CD14-positive monocyte (primary cell): ENCODE data around the gene SLC32A1. TPM values are rescaled to one million over a fixed set of nuclear protein-coding genes. Genes with fewer than 3 reads are reported as not detected.
A peak's percentile ranks its signal among the peaks of the same experiment; 100 is the strongest.

Experiments used
- DNase-seq, 3 donors: peaks; one replicate each; pipeline ENCODE4 v3.0.0-alpha.2; 2011 to 2022
- H2AFZ ChIP-seq: 2 replicates; pipeline ENCODE4 v1.6.0; 2012; ENCODE audit warnings: mild to moderate bottlenecking, low read depth, low read length, inconsistent platforms; ENCODE audit not compliant: insufficient read depth, poor library complexity, severe bottlenecking
- H3K27ac ChIP-seq, 2 donors: 1 replicate in 1 of 2; 2 replicates in 1 of 2; pipeline ENCODE4 v1.5.1; 2012 to 2013; ENCODE audit warnings: low read length in 2 of 2, control low read depth in 1 of 2, inconsistent platforms in 1 of 2, low read depth in 1 of 2, mild to moderate bottlenecking in 1 of 2
- H3K27me3 ChIP-seq, 2 donors: one replicate each; pipeline versions ENCODE4 v1.6.0 to v1.6.1; 2011 to 2013; ENCODE audit warnings: low read length in 2 of 2; ENCODE audit not compliant: control insufficient read depth in 2 of 2, insufficient read depth in 2 of 2
- H3K36me3 ChIP-seq, 2 donors: replicated peaks in 1 of 2; 1 replicate in 1 of 2; 2 replicates in 1 of 2; pipeline versions ENCODE4 v1.5.1 to v1.6.1; 2012 to 2013; ENCODE audit warnings: low read length in 2 of 2, control low read depth in 1 of 2, inconsistent platforms in 1 of 2, mild to moderate bottlenecking in 1 of 2; ENCODE audit not compliant: insufficient read depth in 2 of 2, control insufficient read depth in 1 of 2
- H3K4me1 ChIP-seq, 2 donors: 1 replicate in 1 of 2; 2 replicates in 1 of 2; pipeline versions ENCODE4 v1.5.1 to v1.6.1; 2012 to 2013; ENCODE audit warnings: low read length in 2 of 2, control low read depth in 1 of 2, inconsistent platforms in 1 of 2, mild to moderate bottlenecking in 1 of 2, moderate library complexity in 1 of 2; ENCODE audit not compliant: insufficient read depth in 2 of 2, control insufficient read depth in 1 of 2
- H3K4me2 ChIP-seq: replicated peaks from 2 replicates; pipeline ENCODE3; 2012; ENCODE audit warnings: low read length, moderate library complexity, mild to moderate bottlenecking; ENCODE audit not compliant: poor library complexity, severe bottlenecking; ENCODE audit errors: extremely low read depth
- H3K4me3 ChIP-seq, 3 experiments: fragments of 200-600 bp in 1 of 3; sonication (generic) in 1 of 3; replicated peaks in 1 of 3; 1 replicate in 2 of 3; 2 replicates in 1 of 3; pipeline ENCODE4 v1.5.1; 2011 to 2013; ENCODE audit warnings: low read length in 3 of 3, mild to moderate bottlenecking in 3 of 3, control low read depth in 2 of 3, low read depth in 2 of 3, inconsistent platforms in 1 of 3, moderate library complexity in 1 of 3
- H3K79me2 ChIP-seq: 2 replicates; pipeline ENCODE4 v1.6.0; 2012; ENCODE audit warnings: mild to moderate bottlenecking, control low read depth, inconsistent platforms, low read length, moderate library complexity; ENCODE audit not compliant: insufficient read depth
- H3K9ac ChIP-seq: 2 replicates; pipeline ENCODE4 v1.6.0; 2017; ENCODE audit warnings: low read length, mild to moderate bottlenecking; ENCODE audit not compliant: insufficient read depth, poor library complexity, severe bottlenecking
- H3K9me3 ChIP-seq, 2 donors: replicated peaks in 1 of 2; 1 replicate in 1 of 2; 2 replicates in 1 of 2; pipeline versions ENCODE4 v1.5.1 to v1.6.1; 2012 to 2013; ENCODE audit warnings: low read length in 2 of 2, control low read depth in 1 of 2; ENCODE audit not compliant: control insufficient read depth in 1 of 2, insufficient read depth in 1 of 2
- H4K20me1 ChIP-seq: 2 replicates; pipeline ENCODE4 v1.6.0; 2012; ENCODE audit warnings: mild to moderate bottlenecking, low read length, control low read depth, moderate library complexity; ENCODE audit not compliant: insufficient read depth
- H3K27ac Mint-ChIP-seq, 7 donors: one replicate each; pipeline ENCODE4 v1.8.0; 2020; ENCODE audit warnings: mild to moderate bottlenecking in 7 of 7, mixed read lengths in 7 of 7, moderate library complexity in 6 of 7, inconsistent platforms in 2 of 7
- H3K27me3 Mint-ChIP-seq, 3 donors: one replicate each; pipeline ENCODE4 v1.8.0; 2021 to 2022; ENCODE audit warnings: low read depth in 3 of 3, mild to moderate bottlenecking in 3 of 3, mixed read lengths in 3 of 3, moderate library complexity in 3 of 3, inconsistent platforms in 1 of 3
- H3K36me3 Mint-ChIP-seq, 2 donors: one replicate each; pipeline ENCODE4 v1.8.0; 2020; ENCODE audit warnings: mixed read lengths in 2 of 2, inconsistent platforms in 1 of 2, mild to moderate bottlenecking in 1 of 2
- H3K4me1 Mint-ChIP-seq: one replicate; pipeline ENCODE4 v1.8.0; 2020; ENCODE audit warnings: mild to moderate bottlenecking, mixed read lengths
- H3K4me3 Mint-ChIP-seq, 2 donors: one replicate each; pipeline ENCODE4 v1.8.0; 2020; ENCODE audit warnings: mild to moderate bottlenecking in 2 of 2, mixed read lengths in 2 of 2, moderate library complexity in 1 of 2
- H3K9me3 Mint-ChIP-seq, 7 donors: one replicate each; pipeline ENCODE4 v1.8.0; 2020 to 2022; ENCODE audit warnings: mixed read lengths in 7 of 7, mild to moderate bottlenecking in 6 of 7, moderate library complexity in 6 of 7, inconsistent platforms in 2 of 7
- CTCF ChIP-seq: fragments of 200-600 bp; IDR thresholded peaks from one replicate; pipeline ENCODE4 v1.8.0; 2022; ENCODE audit warnings: antibody characterized with exemption, mild to moderate bottlenecking
- WGBS: methylation state at CpG from one replicate; pipeline ENCODE4 v1.1.5; 2013; ENCODE audit warnings: missing lambda C conversion rate; ENCODE audit not compliant: insufficient coverage; 5-methylcytosine and 5-hydroxymethylcytosine counted together
- intact Hi-C, 2 donors: fragments of 100-400 bp; cut with micrococcal nuclease; formaldehyde crosslinking; loops; one replicate each; pipeline versions ENCODE4 v1.15.0 to v1.15.1; 2023
- polyA plus RNA-seq, 3 donors: library from polyadenylated mRNA; depleted of rRNA in 1 of 3; unstranded in 2 of 3; stranded (reverse) in 1 of 3; fragments of 300-500 nt in 2 of 3; fragments of >200 nt in 1 of 3; fragmentation: Illumina TruSeq in 2 of 3; gene quantifications; 1 replicate in 2 of 3; 2 replicates in 1 of 3; pipeline ENCODE4 v1.2.3, GENCODE V29; 2012 to 2021

SLC32A1 gene
- polyA plus RNA-seq, 3 donors = not detected

GRCh38 chr20:38722683-38723016, 1.6 kb upstream of the SLC32A1 start:
- Histone ChIP-seq H3K4me1 (peaks cover 0 to 3% of the 10 kb centered on the region in 2 donors), H3K27ac (no peak overlapping the region), H3K9ac (no peak overlapping the region), H3K4me3 (no peak overlapping the region), H3K9me3 (peaks cover 5 to 45% of the 10 kb centered on the region in 2 donors), H3K4me2 (no peak overlapping the region), H3K79me2 (no peaks in the 10 kb centered on the region), H4K20me1 (no peaks in the 10 kb centered on the region), H3K27me3 (peaks cover 67 to 87% of the 10 kb centered on the region in 2 donors), H2AFZ (no peak overlapping the region), H3K36me3 (no peaks in the 10 kb centered on the region)
- Mint-ChIP-seq H3K4me3 (peak overlapping the region in 1 of 2 donors; percentile 81), H3K4me1 (peaks cover 38% of the 10 kb centered on the region), H3K27ac (no peak overlapping the region), H3K36me3 (peaks cover 0 to 12% of the 10 kb centered on the region in 2 donors), H3K27me3 (peaks cover 81 to 98% (median 84%) of the 10 kb centered on the region in 3 donors), H3K9me3 (peaks cover 0 to 23% (median 8%) of the 10 kb centered on the region in 7 donors)
- no peak for TF ChIP-seq CTCF
- no peak for DNase-seq
- WGBS = 0% methylated on average over 4 of the region's 7 CpGs
- intact Hi-C loops = no loop called here

- no peak overlapping the region for H3K9ac ChIP-seq
- TF ChIP-seq CTCF = no peak
- Mint-ChIP-seq H3K27ac (no peak overlapping the region), H3K36me3 (peaks cover 0 to 14% of the 10 kb centered on the region in 2 donors), H3K4me3 (peak overlapping the region in 1 of 2 donors; percentile 81), H3K4me1 (peaks cover 40% of the 10 kb centered on the region), H3K9me3 (peaks cover 0 to 29% (median 11%) of the 10 kb centered on the region in 7 donors), H3K27me3 (peaks cover 83 to 99% (median 86%) of the 10 kb centered on the region in 3 donors)
- no peaks in the 10 kb centered on the region for H4K20me1 ChIP-seq
- H2AFZ ChIP-seq = no peak overlapping the region
- WGBS = 2% methylated on average over 55 of the region's 56 CpGs
- H3K4me3 ChIP-seq = no peak overlapping the region
- no peak overlapping the region for H3K4me2 ChIP-seq
- H3K79me2 ChIP-seq = no peaks in the 10 kb centered on the region
- H3K27me3 ChIP-seq = peaks cover 72 to 92% of the 10 kb centered on the region in 2 donors
- H3K36me3 ChIP-seq = no peaks in the 10 kb centered on the region
- no peak overlapping the region for H3K27ac ChIP-seq
- no peak for DNase-seq
- H3K4me1 ChIP-seq = peaks cover 0 to 3% of the 10 kb centered on the region in 2 donors
- peaks cover 5 to 51% of the 10 kb centered on the region in 2 donors for H3K9me3 ChIP-seq
- intact Hi-C loops = no loop called here
Measured at GRCh38 chr20:38723017-38723847, 1.1 kb upstream of the SLC32A1 start.
